ENCODE data around the gene RAG2.
"Not testable (repeated sequence)": the region's sequence is repeated elsewhere in the genome, so short reads cannot be mapped to it uniquely, and the experiment has no call there.

RAG2 gene

GRCh38 chr11:36596880-36597279 is 1.2 kb downstream of the RAG2 start:
- no peak for DNase-seq

GRCh38 chr11:36594316-36594989 is 3.6 kb downstream of the RAG2 start, which contains the start of gene IFTAP:
Gene IFTAP (plus strand): TSS chr11:36594502. CDS start chr11:36610104, 15,602 bp downstream.
- DNase-seq = no peak

- no peak for DNase-seq
Measured at GRCh38 chr11:36591433-36591832, 6.6 kb downstream of the RAG2 start.

- no peak for DNase-seq
Measured at GRCh38 chr11:36590513-36590912, 7.5 kb downstream of the RAG2 start.

- no peak for DNase-seq
Measured at GRCh38 chr11:36588099-36588498, 9.9 kb downstream of the RAG2 start.

GRCh38 chr11:36586543-36586942 is 11.5 kb downstream of the RAG2 start:
- DNase-seq = no peak

- DNase-seq = no peak
Measured at GRCh38 chr11:36583667-36584066, 14.4 kb downstream of the RAG2 start.

GRCh38 chr11:36581536-36581935 is 16.5 kb downstream of the RAG2 start:
- no peak for DNase-seq

- no peak for DNase-seq
Measured at GRCh38 chr11:36578458-36578857, 19.6 kb downstream of the RAG2 start.

GRCh38 chr11:36577859-36578258 is 20.2 kb downstream of the RAG2 start:
- DNase-seq = no peak

GRCh38 chr11:36577373-36577772 is 20.7 kb downstream of the RAG2 start:
- no peak for DNase-seq

- no peak for DNase-seq
Measured at GRCh38 chr11:36574486-36574885, 23.6 kb downstream of the RAG2 start.

- DNase-seq = no peak
Measured at GRCh38 chr11:36569095-36569494, 28.9 kb downstream of the RAG2 start.

GRCh38 chr11:36567694-36568093 is 30.3 kb downstream of the RAG2 start, which contains the start of gene RAG1:
Gene RAG1 (plus strand): TSS chr11:36568007. CDS start chr11:36573305, 5,298 bp downstream.
- no peak for DNase-seq

- DNase-seq = no peak
Measured at GRCh38 chr11:36566407-36567053, 31.5 kb downstream of the RAG2 start.

GRCh38 chr11:36565031-36565610 is 32.9 kb downstream of the RAG2 start:
- DNase-seq = no peak

GRCh38 chr11:36564376-36565030 is 33.5 kb downstream of the RAG2 start:
- DNase-seq = no peak

GRCh38 chr11:36558571-36559413 is 39.2 kb downstream of the RAG2 start:
- DNase-seq = no peak

- no peak for DNase-seq
Measured at GRCh38 chr11:36557991-36558390, 40.0 kb downstream of the RAG2 start.

- not testable (repeated sequence) for DNase-seq
Measured at GRCh38 chr11:36557390-36557789, 40.6 kb downstream of the RAG2 start.

- no peak for DNase-seq
Measured at GRCh38 chr11:36550385-36551115, 47.5 kb downstream of the RAG2 start.
